ENCODE measurements around the gene IQCM. TPM values are rescaled to one million over a fixed set of nuclear protein-coding genes. Genes with fewer than 3 reads are reported as not detected.

IQCM gene
- total RNA-seq, 1 experiment from 2014 or later = 0.11 TPM

- no peak for TF ChIP-seq TP53 (CRISPR knock-in tag; IDR thresholded peaks at IDR 0.05)
- no peak for TF ChIP-seq SMAD3 (CRISPR knock-in tag; IDR thresholded peaks at IDR 0.05; ENCODE audit: borderline replicate concordance)
- no peak for TF ChIP-seq AR (CRISPR knock-in tag; IDR thresholded peaks at IDR 0.05)
- TF ChIP-seq ZNF281 (CRISPR knock-in tag; IDR thresholded peaks at IDR 0.05) = no peak
- no peak for TF ChIP-seq E2F1 (CRISPR knock-in tag; IDR thresholded peaks at IDR 0.05)
- TF ChIP-seq ZNF671 (CRISPR knock-in tag; IDR thresholded peaks at IDR 0.05) = no peak
- no peak for TF ChIP-seq TEAD4 (CRISPR knock-in tag; IDR thresholded peaks at IDR 0.05)
- no peak for TF ChIP-seq ZNF121 (CRISPR knock-in tag; IDR thresholded peaks at IDR 0.05)
- TF ChIP-seq, protein P1, sequence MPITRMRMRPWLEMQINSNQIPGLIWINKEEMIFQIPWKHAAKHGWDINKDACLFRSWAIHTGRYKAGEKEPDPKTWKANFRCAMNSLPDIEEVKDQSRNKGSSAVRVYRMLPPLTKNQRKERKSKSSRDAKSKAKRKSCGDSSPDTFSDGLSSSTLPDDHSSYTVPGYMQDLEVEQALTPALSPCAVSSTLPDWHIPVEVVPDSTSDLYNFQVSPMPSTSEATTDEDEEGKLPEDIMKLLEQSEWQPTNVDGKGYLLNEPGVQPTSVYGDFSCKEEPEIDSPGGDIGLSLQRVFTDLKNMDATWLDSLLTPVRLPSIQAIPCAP (CRISPR knock-in tag; IDR thresholded peaks at IDR 0.05) = no peak
- no peak for TF ChIP-seq PREB (CRISPR knock-in tag; IDR thresholded peaks at IDR 0.05; ENCODE audit: borderline replicate concordance)
Observed at GRCh38 chr4:149409146-149409545, 406.5 kb downstream of the IQCM start (continued).

DNA sequence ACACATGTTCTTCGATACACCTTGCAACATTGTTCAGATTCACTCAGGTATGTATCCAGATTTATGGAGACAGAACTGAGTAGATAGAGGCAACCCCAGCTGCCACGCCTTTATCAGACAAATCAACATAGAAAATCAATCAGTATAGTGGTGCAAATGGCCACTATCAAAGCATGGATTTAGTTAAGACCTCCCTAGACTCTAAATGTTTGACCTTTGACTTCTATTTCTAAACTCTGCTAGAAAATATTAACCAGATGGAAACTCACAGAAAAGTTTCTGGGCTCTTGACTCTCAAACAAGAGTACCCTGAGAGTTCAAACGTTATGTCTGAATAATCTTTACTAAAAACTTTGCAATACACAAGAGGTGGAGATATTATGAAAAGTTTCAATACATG, 411.5 kb downstream of the IQCM start:
- ChIA-PET CTCF (no interaction called here), POLR2A (no interaction called here)
- Mint-ChIP-seq H3K36me3 (no peaks in the 10 kb centered on the region), H3K4me3 (no peak overlapping the region), H3K9me3 (peaks cover 4% of the 10 kb centered on the region; the same call in 1 of the 2 replicates), H3K27ac (no peak overlapping the region), H3K27me3 (ENCODE audit: low read depth) (no peaks in the 10 kb centered on the region), H3K4me1 (0 out of 2 replicates have a peak, but pooled peaks cover 2% of the 10 kb centered on the region)
- DNase-seq (ENCODE audit: low spot score) = no peak
- no peak for ATAC-seq
- TF ChIP-seq SMAD4 (CRISPR knock-in tag; IDR thresholded peaks at IDR 0.05) (no peak), ZNF512 (CRISPR knock-in tag; IDR thresholded peaks at IDR 0.05; ENCODE audit: borderline replicate concordance) (no peak)

DNA sequence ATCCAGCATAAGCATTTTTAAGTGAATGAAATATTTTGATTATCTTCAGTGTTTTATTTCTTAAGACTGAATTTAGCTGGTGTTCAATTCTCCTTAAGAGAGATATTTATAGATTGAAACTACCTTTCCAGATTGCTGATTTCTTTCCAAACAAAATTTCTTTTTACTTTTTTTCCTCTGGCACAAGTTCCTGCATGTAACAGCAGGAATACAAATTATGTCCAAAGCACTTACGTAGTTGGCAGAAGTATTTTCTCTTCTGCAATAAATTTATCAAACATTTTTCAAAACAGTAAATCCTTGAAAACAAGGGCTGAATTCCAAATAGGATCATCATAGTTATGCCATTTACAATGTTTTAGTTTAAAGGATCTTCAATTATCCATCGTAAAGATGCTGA, 412.6 kb downstream of the IQCM start:
- no peak overlapping the region for H3K27ac Mint-ChIP-seq
- no peaks in the 10 kb centered on the region for H3K27me3 Mint-ChIP-seq (ENCODE audit: low read depth)
- H3K36me3 Mint-ChIP-seq = no peaks in the 10 kb centered on the region
- TF ChIP-seq, protein P2, sequence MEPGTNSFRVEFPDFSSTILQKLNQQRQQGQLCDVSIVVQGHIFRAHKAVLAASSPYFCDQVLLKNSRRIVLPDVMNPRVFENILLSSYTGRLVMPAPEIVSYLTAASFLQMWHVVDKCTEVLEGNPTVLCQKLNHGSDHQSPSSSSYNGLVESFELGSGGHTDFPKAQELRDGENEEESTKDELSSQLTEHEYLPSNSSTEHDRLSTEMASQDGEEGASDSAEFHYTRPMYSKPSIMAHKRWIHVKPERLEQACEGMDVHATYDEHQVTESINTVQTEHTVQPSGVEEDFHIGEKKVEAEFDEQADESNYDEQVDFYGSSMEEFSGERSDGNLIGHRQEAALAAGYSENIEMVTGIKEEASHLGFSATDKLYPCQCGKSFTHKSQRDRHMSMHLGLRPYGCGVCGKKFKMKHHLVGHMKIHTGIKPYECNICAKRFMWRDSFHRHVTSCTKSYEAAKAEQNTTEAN (CRISPR knock-in tag; IDR thresholded peaks at IDR 0.05) = no peak
- H3K4me3 Mint-ChIP-seq = no peak overlapping the region
- DNase-seq (ENCODE audit: low spot score) = no peak
- POLR2A ChIA-PET = no interaction called here
- 0 out of 2 replicates have a peak, but pooled peaks cover 2% of the 10 kb centered on the region for H3K4me1 Mint-ChIP-seq
- ATAC-seq = no peak
- CTCF ChIA-PET = no interaction called here
- H3K9me3 Mint-ChIP-seq = peaks cover 4% of the 10 kb centered on the region; the same call in 1 of the 2 replicates
